Pancreas (tissue), 10 donors: ENCODE data around the gene PSTPIP1. TPM values are rescaled to one million over a fixed set of nuclear protein-coding genes. Genes with fewer than 3 reads are reported as not detected.

Experiments
- ATAC-seq, 4 donors: fragments of 200-7000 bp; cut with Tn5 transposase; one replicate each; pipeline versions ENCODE4 v1.8.0 to v1.9.1; 2020; ENCODE audit warnings: mild to moderate bottlenecking in 4 of 4, moderate library complexity in 4 of 4
- DNase-seq, 6 donors: peaks; one replicate each; pipeline ENCODE4 v3.0.0-alpha.2; 2020
- FAIRE-seq: peaks from 2 replicates; lab custom pipeline; 2012; peaks lifted over from hg19 to GRCh38; lab: Jason Lieb, UNC
- H3K27ac ChIP-seq, 4 donors: fragments of 200-600 bp; sonication (generic); 1 replicate in 3 of 4; 2 replicates in 1 of 4; pipeline versions ENCODE4 v1.5.0 to v1.8.0; 2020
- H3K27me3 ChIP-seq, 4 donors: fragments of 200-600 bp; one replicate each; pipeline ENCODE4 v1.8.0; 2021
- H3K36me3 ChIP-seq, 3 donors: fragments of 200-600 bp; sonication (generic) in 1 of 3; one replicate each; pipeline versions ENCODE4 v1.5.0 to v1.8.0; 2020 to 2021
- H3K4me1 ChIP-seq, 3 donors: fragments of 200-600 bp; one replicate each; pipeline ENCODE4 v1.8.0; 2021
- H3K4me3 ChIP-seq, 4 donors: fragments of 200-600 bp; sonication (generic) in 2 of 4; one replicate each; pipeline versions ENCODE4 v1.5.0 to v1.8.0; 2020 to 2021
- H3K9me3 ChIP-seq, 4 donors: fragments of 200-600 bp; one replicate each; pipeline ENCODE4 v1.8.0; 2021
- WGBS, 2 donors: extraction: QIAGEN DNeasy Blood & Tissue Kit; methylation state at CpG; one replicate each; pipeline ENCODE4 v1.1.7; 2013; 5-methylcytosine and 5-hydroxymethylcytosine counted together
- intact Hi-C, 3 donors: fragments of 100-400 bp; cut with DNase I; formaldehyde crosslinking; loops; one replicate each; pipeline versions ENCODE4 v1.11.1 to v1.14.2; 2022
- polyA plus RNA-seq, 2 donors: library from polyadenylated mRNA; stranded (reverse); fragments of 200-250 nt; gene quantifications; one replicate each; pipeline ENCODE4 v1.2.3, GENCODE V29; 2013
- total RNA-seq, 6 donors: library from RNA; stranded (reverse); fragmentation: NEBNext Ultra II Directional in 4 of 6; extraction: Animal tissue kit (Norgen Biotek cat#: 25700) in 4 of 6; gene quantifications; one replicate each; pipeline versions ENCODE4 v1.2.1 to v1.2.4, GENCODE V29; 2021 to 2023
- TF ChIP-seq, protein P1 (sequence below), 4 donors: fragments of 200-600 bp; sonication (generic) in 3 of 4; IDR thresholded peaks; one replicate each; pipeline versions ENCODE4 v1.5.0 to v1.8.0; 2021; ENCODE audit warnings: antibody characterized with exemption in 4 of 4
- donor health status: healthy with polysubstance abuse.
- donor health status: DM: no; HTN: no; CAD: no; lungs with moderate emphysema.
- donor health status: DM: no; HTN: no; CAD: no.
- donor health status: control.
- donor health status: control.
- donor health status: Bipolar disorder and iron deficiency.
- donor health status: DM: yes; HTN: yes; CAD: no.
- donor health status: DM: no; HTN: no; CAD: no.
- donor health status: DM: no; HTN: no; CAD: no.
- donor health status: DM: yes; HTN: yes; CAD: no.

PSTPIP1 gene
- total and polyA plus RNA-seq, 8 donors = 0.83 to 6.2 (median 3.6) TPM; not detected in 1

DNA sequence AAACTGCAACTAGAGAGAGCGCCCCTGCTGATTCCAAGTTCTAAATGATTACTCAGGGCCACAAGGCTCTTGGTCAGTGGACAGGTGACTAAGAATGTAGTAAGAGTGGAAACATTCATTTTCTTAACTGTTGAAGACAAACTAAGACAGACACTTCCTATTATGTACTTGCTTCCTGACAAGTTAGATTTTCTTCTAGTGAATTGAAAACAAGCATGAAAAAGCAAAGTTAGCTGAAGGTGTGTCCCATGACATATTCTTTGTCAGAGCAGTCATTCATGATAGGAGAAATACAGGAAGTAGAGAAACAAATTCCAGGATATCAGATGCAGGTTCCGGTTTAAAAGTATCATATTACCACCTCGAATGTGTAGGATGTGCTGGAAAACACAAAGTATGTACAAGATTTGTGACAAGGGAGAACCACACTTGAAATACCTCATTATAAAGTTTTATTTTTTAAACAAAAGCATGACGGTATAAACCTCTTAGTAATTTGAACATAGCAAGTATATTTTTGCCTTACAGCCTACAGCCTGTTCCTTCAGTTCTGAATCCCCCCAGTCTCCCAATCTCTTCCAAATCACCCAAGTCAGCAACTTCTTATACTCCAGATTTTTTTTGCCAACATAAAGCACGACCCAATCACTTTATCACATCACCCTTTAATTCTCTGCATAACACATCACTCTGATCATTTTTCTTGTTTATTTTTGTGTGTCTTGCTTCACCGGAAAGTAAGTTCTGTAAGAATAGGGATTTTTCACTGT is 69.8 kb downstream of the PSTPIP1 start:
- Histone ChIP-seq H3K27me3 (no peaks in the 10 kb centered on the region), H3K4me3 (no peak overlapping the region), H3K4me1 (peaks cover 51 to 71% (median 69%) of the 10 kb centered on the region in 3 donors), H3K36me3 (no peaks in the 10 kb centered on the region), H3K27ac (peak overlapping the region in 3 of 4 donors; percentile 22 to 56 (median 30)), H3K9me3 (no peaks in the 10 kb centered on the region)
- TF ChIP-seq, protein P1, sequence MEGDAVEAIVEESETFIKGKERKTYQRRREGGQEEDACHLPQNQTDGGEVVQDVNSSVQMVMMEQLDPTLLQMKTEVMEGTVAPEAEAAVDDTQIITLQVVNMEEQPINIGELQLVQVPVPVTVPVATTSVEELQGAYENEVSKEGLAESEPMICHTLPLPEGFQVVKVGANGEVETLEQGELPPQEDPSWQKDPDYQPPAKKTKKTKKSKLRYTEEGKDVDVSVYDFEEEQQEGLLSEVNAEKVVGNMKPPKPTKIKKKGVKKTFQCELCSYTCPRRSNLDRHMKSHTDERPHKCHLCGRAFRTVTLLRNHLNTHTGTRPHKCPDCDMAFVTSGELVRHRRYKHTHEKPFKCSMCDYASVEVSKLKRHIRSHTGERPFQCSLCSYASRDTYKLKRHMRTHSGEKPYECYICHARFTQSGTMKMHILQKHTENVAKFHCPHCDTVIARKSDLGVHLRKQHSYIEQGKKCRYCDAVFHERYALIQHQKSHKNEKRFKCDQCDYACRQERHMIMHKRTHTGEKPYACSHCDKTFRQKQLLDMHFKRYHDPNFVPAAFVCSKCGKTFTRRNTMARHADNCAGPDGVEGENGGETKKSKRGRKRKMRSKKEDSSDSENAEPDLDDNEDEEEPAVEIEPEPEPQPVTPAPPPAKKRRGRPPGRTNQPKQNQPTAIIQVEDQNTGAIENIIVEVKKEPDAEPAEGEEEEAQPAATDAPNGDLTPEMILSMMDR (IDR thresholded peaks at IDR 0.05) = no peak
- intact Hi-C loops = no loop called here
- WGBS, 2 donors = 57 to 58% methylated on average over 6 of the region's 6 CpGs
- DNase-seq (no peak), ATAC-seq (peak; percentile 36 to 61 (median 54)), FAIRE-seq (peak; percentile 23)

DNA sequence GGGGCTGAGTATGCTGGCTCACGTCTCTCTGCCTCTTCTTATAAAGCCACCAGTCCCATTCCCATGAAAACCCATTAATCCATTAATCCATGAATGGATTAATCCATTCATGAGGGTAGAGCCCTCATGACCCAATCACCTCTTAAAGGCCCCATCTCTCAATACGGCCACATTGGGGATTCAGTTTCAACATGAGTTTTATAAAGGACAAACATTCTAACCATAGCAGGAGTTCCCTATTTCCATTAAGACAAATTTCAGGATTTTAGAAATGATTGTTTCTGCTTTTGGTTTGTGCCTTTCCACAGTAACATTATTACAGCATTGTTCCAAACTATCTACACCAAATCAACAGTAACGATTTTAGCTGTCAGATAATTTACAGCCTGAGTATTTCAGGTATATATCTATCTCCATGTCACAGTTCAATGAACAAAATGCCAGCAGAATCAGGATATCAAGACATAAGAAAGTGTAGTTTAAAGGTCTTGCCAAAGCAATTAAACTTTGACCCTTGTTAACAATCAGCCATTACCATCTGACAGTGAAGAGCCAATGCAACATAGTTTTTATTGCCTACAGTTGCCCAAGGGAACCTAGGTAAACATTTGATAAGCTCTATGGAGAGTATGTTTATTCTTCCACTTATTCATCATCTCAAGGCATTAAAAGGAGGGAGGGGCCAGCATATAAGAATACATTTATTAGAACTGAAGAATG is 72.2 kb downstream of the PSTPIP1 start:
- no peak overlapping the region for H3K4me3 ChIP-seq
- TF ChIP-seq, protein P1 (IDR thresholded peaks at IDR 0.05) = no peak
- DNase-seq = no peak
- H3K9me3 ChIP-seq = no peaks in the 10 kb centered on the region
- WGBS, 2 donors = 31 to 32% methylated on average over 3 of the region's 3 CpGs
- H3K27me3 ChIP-seq = no peaks in the 10 kb centered on the region
- peak; percentile 49 to 61 (median 56) for ATAC-seq
- peaks cover 47 to 59% (median 57%) of the 10 kb centered on the region in 3 donors for H3K4me1 ChIP-seq
- FAIRE-seq = peak; percentile 49
- intact Hi-C loops = no loop called here
- peak overlapping the region; percentile 44 to 94 (median 78) for H3K27ac ChIP-seq
- no peaks in the 10 kb centered on the region for H3K36me3 ChIP-seq

DNA sequence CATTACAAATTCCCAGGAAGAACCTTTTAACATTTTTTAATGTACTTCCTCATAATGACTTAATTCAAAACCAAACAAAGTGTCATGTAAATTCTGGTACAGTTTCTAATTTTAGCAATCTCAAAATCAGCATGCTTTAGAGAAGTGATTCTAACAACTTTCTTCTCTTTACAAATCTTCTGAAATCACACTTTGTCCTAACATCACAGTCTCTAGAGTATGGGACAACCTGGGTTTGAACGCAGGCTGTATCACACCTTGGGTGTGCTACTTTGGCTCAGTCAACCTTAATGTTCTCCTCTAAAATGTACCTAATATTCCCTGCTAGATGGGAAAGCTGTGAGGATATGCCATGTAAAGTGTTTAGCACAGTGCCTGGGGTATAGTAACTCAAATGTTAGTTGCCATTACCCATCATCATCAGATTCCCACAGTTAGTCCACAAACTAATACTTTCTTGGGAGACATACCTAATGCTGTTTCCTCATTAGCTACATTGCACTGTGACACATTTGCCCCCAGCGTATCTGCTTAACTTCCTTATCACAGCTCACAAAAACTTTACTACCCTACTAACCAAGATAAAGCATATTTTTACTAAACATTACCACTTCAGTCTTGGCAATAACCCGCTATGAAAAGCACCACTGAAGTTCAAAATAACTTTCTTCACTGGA is 72.9 kb downstream of the PSTPIP1 start:
- Histone ChIP-seq H3K4me3 (no peak overlapping the region), H3K9me3 (no peaks in the 10 kb centered on the region), H3K27me3 (no peaks in the 10 kb centered on the region), H3K36me3 (no peaks in the 10 kb centered on the region), H3K27ac (peak overlapping the region; percentile 44 to 94 (median 78)), H3K4me1 (peaks cover 47 to 59% (median 57%) of the 10 kb centered on the region in 3 donors)
- intact Hi-C loops = no loop called here
- DNase-seq (no peak), FAIRE-seq (no peak), ATAC-seq (no peak)
- 14 to 18% methylated on average over 3 of the region's 3 CpGs for WGBS, 2 donors
- TF ChIP-seq, protein P1 (IDR thresholded peaks at IDR 0.05) = no peak

DNA sequence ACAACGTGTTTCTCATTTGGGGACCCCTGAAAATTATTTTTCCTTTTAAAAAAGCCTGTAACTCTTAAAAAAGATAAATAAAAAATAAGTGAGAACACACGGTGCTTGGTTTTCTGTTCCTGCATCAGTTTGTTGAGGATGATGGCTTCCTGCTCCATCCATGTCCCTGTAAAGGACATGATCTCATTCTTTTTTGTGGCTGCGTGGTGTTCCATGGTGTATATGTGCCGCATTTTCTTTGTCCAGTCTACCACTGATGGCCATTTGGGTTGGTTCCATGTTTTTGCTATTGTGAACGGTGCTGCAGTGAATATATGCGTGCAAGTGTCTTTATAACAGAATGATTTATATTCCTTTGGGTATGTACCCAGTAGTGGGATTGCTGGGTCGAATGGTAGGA is 73.7 kb downstream of the PSTPIP1 start:
- DNase-seq (no peak), ATAC-seq (no peak), FAIRE-seq (no peak)
- 77 to 84% methylated on average over 7 of the region's 7 CpGs for WGBS, 2 donors
- Histone ChIP-seq H3K9me3 (no peaks in the 10 kb centered on the region), H3K4me1 (peaks cover 43 to 55% (median 53%) of the 10 kb centered on the region in 3 donors), H3K27ac (peak overlapping the region in 3 of 4 donors; percentile 63 to 94 (median 94)), H3K4me3 (no peak overlapping the region), H3K27me3 (no peaks in the 10 kb centered on the region), H3K36me3 (no peaks in the 10 kb centered on the region)
- intact Hi-C loops = no loop called here
- TF ChIP-seq, protein P1 (IDR thresholded peaks at IDR 0.05) = no peak
